GM19023 (cell line): ENCODE measurements around the gene SLC5A9.
"Not testable (repeated sequence)": the region's sequence is repeated elsewhere in the genome, so short reads cannot be mapped to it uniquely, and the experiment has no call there.

ENCODE experiments used
- ATAC-seq: cut with Tn5 transposase; IDR thresholded peaks from one replicate; pipeline ENCODE4 v1.9.1; 2021; ENCODE audit warnings: mild to moderate bottlenecking, moderate library complexity; ENCODE audit not compliant: unreplicated experiment

Gene SLC5A9

DNA sequence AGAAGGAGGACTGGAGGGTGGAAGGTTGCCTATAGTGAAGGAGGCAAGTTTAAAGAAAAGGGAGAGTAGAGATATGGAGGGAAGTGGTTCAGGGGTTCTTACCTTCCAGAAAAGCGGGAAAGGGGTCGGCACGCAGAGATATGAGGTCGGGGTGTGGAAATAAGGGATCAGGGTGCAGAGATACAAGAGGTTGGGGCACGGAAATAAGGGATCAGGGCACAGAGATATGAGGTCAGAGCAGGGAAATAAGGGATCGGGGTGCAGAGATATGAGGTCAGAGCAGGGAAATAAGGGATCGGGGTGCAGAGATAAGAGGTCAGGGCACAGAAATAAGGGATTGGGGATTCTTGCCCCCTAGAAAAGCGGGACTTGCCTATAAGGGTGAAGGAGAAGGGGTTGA is 9.1 kb upstream of the SLC5A9 start:
- ATAC-seq, result not testable (repeated sequence)

DNA sequence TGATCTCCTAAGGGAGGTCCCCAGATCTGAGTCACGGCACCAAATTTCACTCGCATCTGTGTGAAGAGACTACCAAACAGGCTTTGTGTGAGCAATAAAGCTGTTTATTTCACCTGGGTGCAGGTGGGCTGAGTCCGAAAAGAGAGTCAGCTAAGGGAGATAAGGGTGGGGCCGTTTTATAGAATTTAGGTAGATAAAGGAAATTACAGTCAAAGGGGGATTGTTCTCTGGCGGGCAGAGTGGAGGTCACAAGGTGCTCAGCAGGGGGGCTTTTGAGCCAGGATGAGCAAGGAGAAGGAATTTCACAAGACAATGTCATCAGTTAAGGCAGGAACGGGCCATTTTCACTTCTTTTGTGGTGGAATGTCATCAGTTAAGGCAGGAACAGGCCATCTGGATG is 8.2 kb upstream of the SLC5A9 start:
- ATAC-seq, result not testable (repeated sequence)

DNA sequence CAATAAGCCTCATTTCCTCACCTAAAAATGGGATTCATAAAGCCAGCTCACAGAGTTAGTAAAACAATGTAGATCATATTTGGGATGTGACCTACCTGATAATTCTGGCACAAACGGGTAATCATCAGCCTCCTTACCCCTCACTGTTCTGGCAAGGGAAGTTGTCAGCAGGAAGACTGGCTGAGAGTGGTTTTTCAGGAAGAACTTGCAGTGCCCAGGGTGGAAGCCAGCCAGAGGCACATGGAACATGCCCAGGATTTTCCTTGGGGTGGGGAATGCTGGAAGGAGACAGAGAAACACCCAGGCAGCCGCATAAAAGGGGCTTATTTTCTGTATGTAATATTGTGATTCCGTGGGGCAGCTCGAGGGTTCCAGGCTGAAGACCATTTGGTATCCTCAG is 7.7 kb upstream of the SLC5A9 start:
- ATAC-seq, result no peak

DNA sequence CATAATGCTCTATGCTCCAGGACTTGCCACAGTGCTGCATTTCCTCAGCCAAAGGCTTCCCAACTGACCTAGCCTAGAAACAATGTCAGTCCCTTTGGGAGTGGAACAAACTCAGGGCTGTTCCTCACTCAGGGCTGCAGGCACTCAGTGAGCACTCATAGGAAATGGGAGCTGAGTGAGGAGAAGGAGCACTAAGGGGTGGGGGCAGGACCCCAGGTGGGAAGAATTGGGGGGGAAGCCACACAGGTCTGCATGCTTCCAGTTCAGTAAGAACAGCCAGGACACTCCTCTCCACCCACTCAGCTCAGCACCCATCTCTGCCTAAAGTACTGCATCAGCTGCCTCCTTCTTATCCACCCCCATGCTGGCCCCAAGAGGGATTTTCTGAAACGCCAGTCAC is 7.3 kb upstream of the SLC5A9 start:
- ATAC-seq, result no peak

DNA sequence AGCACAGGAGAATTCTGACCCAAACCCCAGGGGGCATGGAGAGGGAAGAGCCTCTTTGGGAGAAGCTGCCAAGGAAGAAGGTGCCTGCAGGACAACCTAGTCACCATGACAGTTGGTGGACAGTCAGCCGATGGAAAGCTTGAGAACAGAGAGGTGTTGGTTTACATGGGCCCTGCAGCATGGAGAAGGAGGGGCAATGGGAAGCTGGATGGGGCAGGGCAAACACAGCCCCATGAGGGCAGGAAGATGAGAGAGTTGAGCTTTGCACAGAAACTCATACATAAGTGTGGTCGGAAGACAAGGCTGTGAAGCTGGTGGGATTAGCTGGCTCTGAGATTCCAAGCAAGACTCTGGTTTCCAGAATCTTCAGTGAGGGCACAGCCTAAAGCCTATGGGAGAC is 6.6 kb upstream of the SLC5A9 start:
- no peak for ATAC-seq

DNA sequence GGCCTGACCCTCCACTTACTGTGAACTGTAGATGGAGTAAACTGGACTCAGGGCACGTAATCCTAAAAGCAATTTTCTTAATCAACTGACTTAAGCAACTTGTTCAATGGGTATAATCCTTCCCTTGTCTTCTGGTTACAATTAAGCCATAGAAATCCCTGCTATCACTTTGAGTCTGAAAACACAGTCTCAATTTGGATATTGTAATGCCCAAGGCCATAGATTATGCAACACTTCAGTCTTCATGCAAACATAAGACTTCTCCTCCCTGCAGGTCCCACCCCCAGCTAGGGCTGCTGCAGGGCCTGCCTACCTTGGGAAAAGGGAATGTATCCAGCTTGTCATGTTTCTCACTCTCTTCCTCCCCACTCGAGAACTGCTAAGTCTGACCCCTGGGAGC is 6.2 kb upstream of the SLC5A9 start:
- ATAC-seq, result no peak

DNA sequence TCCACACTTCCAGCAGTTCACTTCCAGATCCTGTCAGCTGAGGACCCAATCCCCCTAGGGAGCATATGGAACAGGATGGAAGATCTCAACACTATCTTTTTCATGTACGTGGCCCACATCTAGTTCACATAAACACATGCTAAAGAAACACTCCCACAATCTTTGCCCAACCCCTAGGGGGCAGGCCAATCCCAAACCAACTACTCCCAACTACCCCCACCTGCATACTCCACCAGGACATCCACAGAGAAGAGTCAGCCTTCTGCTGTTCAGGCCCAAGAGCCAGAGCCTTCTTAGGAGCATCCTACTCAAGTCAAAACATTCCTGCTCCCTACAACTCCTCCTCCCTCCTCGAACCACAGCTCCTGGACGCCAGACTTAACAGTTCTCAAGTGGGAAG is 5.6 kb upstream of the SLC5A9 start:
- ATAC-seq, result no peak

DNA sequence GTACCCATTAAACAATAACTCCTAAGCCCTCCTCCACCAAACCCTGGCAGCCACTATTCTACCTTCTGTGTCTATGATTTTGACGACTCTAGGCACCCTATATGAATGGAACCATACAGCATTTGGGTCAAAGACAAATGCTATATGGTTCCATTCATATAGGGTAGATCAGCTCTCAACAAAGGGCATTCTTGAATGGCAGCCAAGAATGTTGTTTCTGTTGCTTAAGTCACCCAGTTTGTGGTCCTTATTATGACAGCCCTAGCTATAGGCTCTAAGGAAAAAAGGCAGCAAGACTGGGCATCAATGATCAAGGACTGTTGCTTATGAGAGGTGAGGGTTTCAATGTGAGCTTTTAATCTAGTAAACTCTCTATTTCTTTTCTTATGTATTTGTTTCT is 4.7 kb upstream of the SLC5A9 start:
- ATAC-seq, result no peak

DNA sequence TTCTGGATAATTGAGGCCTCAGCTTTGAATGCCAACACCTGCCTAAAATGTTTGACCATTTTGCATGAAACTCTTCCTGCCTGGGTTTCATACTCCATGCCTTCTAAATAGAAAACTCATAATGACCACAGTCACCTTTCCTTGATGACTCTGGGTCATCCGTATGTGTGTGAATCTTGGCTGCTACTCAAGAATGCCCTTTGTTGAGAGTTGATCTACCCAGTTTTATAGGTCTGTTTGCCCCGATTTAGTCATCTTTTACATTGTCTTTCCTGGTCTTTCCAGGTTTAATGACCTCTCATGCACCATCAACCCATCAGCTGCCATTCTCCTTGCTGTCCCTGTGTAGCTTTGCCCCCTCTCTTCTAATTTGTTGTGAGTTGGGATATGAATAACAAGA is 2.7 kb upstream of the SLC5A9 start:
- ATAC-seq, result no peak

DNA sequence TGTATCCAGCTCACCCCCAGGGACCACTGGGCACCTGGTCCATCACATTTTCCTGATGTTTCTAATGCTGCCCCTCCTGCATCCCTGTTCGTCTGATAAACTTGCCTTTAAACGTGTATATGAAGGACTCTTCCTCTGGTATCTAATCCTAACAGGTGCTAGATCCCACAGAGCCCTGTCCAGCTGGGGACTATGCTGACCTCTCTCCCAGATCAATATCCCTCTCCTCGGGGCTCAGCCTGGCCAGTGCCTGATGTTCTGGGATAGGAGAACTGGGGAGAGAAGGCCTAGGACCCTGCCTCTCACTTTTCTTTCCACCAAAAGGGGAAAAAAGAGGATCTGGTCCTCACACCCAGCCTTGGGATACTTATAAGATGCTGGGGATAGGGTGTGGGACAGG is 1.4 kb upstream of the SLC5A9 start:
- no peak for ATAC-seq

DNA sequence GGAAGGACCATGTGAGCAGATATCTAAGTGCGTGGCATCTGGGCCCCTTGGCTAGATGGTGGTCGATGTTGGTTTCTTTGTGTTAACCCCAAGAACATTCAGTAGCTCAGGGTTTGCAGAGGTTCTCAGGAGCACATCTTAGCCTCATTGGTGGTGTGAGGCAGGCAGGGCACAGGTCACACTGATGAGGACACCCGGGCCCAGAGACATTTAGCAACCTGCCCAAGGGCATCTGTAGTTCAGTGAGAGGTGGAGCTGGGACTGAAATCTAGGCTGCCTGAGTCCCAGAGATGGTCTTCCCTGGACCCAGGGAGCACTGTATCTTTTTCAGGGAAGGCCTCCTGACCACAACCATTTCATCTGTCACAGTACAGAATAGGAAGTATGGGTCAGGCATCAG is 859 bp upstream of the SLC5A9 start:
- no peak for ATAC-seq

DNA sequence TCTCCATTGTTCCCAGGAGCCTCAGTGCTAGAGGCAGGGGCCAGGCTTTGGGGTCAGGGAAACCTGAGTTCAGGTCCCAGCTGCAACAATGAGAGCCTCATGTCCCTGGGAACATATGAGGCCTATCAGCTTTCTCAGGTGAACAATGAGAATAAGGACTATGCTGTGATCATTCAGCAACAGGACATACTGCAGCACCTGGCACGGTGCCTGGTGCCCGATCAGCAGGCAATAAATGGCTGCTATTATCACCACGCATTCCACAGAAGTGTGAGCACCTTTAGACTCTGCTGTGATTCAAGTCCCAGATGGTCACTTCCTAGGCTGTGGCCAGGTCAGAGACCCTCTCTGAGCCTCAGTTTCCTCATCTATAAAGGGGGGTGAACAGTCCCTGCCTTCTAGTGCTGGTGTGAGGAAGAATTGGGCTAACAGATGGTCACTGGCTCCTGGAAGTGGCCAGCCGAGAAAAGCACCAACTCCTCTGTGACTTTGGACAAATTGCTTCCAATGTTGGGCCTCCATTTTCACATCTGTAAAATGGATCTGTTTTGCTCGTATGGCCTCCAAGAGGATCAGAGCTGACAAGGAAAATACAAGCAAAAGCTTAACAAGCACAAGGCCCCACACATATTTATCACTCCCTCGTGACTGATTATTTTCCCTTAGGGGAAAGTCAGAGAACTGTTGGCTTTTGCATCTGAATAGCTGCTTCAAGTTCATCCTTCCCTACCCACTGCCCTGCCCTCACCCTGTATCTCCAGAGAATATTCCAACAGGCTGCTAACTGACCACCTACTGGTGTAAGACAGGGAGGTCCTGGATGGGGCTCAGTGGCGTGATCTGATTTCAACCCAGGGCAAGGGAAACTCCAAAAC is 1.1 kb downstream of the SLC5A9 start:
- no peak for ATAC-seq

DNA sequence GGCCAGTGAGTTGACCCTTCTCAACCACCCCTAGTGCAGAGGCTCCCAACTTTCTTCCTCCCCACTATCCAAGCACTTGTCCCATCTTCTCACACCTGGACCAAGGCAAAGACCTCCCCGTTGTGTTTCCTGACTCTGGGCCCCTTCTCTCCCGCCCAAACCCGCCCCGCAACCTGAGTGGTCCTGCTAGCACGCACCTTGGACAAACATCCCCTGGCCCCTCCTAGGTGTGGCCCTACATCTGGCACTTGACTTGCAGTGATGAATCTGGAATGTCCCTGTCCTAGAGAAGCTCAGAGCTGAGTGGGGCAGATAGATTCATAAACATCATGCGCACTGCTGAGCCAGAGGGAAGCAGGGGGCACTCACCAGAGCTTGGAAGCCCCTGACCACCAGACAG is 2.3 kb downstream of the SLC5A9 start:
- no peak for ATAC-seq

DNA sequence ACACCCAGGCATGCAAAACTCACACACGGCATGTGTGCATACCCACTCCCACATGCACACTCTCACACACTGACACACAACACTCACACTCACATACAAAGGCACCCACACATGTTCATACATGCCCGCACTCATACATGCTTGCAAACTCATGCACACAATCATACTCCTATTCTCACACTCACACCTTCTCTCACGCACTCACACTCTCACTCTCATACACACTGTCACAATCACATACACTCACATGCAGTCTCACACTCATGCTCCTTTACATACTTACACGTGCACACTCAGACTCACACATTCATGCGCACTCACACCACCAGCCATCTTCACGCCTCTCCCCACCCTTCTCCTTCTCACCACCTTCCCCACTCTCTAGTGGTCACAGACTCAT is 3.1 kb downstream of the SLC5A9 start:
- no peak for ATAC-seq

DNA sequence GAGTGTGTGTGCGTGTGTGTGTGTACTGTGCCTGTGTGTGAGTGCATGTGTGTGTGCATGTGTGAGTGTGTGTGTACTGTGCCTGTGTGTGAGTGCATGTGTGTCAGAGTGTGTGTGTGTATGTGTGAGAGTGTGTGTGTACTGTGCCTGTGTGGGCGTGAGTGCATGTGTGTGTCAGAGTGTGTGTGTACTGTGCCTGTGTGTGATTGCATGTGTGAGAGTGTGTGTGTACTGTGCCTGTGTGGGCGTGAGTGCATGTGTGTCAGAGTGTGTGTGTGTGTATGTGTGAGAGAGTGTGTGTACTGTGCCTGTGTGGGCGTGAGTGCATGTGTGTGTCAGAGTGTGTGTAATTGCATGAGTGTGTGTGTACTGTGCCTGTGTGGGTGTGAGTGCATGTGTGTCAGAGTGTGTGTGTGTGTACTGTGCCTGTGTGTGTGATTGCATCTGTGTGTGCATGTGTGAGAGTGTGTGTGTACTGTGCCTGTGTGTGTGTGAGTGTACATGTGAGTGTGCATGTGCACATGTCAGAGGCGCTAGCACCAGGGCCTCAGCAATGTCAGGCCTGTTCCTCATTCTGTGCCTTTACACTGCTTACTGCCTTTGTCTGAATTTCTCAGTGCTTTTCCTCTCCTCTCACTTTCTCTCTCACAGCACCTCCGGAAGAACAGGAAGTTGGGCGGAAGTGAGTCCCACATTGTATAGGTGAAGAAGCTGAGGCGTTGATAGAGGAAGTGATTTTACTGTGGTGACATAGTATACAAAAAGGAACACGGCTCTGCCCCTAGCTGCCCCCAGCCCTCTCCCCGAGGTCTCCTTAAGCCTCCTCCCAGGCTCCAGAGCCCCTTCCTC is 4.9 kb downstream of the SLC5A9 start:
- ATAC-seq, result no peak

DNA sequence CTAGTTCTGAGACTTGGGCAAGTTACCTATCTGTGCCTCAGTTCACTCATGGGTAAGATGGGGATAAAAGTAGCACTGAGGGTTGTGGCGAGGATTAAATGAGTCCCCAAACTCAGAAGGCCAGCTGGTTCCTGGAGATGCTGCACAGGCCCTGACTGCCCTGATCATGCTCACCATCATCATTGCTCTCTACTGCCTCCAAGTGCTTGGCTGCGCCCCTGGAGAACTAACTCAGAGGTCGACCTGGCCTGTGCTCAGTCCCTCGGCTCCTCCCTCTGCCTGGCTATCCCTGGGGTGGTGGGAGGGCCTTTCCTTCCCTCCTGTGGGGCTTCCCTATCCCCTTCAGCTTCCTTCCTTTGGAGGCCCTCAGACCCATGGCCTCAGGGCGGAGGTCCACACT is 5.6 kb downstream of the SLC5A9 start:
- ATAC-seq, result no peak

DNA sequence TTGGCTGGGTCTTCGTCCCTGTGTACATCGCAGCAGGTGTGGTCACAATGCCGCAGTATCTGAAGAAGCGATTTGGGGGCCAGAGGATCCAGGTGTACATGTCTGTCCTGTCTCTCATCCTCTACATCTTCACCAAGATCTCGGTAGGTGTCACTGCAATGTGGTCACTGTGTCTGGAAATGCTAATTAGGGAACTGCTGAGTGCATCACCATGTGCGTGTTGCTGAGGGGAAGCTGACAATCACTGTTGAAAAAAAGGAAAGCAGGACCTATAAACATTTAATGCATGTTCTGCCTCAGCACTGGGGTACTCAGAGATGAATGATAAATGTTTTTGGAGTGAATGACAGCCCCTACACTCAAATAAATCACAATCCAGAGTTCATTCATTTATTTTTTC is 6.8 kb downstream of the SLC5A9 start:
- ATAC-seq, result no peak

DNA sequence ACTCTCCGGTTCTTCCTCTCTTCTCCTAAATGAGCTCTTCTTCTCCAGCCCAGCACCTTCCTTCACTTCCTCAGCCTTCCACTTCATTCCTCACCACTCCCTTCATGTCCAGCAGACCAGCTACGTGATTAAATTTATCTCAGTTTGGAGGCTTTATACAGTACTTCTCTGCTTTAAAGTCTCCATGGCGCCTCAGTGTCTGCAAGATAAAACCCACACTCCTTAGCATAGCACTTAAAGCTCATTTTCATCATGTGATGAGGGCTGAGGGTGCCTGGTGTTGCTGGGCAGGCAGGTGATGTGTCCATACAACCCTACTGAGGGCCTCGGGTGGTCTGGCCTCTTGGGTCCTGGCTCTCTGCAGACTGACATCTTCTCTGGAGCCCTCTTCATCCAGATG is 7.7 kb downstream of the SLC5A9 start:
- no peak for ATAC-seq

DNA sequence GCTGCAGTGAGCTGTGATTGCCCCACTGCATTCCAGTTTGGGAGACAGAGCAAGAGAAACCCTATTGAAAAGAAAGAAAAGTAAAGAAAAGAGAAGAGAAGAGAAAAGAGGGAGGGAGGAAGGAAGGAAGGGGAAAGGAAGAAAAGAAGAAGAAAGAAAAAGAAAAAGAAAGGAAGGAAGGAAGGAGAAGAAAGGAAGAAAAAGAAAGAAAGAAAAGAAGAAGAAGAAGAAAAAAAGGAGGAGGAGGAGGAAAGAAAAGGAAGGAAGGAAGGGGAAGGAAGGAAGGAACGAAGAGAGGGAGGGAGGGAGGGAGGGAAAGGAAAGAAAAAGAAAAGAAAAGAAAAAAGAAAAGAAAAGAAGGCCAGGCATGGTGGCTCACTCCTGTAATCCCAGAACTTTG is 10.2 kb downstream of the SLC5A9 start:
- ATAC-seq, result no peak

DNA sequence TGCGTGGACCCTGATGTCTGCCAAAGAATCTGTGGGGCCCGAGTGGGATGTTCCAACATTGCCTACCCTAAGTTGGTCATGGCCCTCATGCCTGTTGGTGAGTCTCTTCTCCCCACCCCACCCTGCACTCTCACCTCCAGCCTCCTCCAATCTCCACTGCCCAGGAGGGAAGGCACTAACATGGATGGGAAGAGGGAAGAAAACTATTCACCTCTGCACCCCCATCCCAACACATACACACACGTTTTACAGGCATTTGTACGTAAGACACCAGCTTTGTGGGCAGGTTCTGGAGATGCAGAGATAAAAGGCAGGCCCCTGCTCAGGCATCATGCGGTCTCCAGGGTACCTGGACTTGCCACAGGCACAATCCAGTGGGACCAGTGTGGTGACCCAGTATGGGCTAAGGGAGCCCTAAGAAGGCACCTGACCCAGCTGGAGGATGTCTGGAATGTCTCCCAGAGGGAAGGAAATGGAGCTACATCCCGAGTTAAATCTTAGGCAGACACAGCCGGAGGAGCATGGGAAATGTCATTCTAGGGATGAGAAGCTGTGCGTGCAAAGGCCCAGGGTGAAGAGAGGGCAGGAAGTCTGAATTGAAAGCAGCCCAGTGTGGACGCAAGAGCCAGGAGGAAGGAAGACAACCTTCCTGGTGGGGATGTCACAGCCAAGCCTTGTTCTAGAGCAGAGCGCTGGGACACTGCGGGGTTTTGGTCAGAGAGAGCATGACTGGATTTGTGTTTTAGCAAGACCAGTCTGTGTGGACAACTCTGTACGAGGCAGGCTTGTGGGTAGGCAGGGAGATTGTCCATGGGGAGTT is 11.4 kb downstream of the SLC5A9 start:
- no peak for ATAC-seq

DNA sequence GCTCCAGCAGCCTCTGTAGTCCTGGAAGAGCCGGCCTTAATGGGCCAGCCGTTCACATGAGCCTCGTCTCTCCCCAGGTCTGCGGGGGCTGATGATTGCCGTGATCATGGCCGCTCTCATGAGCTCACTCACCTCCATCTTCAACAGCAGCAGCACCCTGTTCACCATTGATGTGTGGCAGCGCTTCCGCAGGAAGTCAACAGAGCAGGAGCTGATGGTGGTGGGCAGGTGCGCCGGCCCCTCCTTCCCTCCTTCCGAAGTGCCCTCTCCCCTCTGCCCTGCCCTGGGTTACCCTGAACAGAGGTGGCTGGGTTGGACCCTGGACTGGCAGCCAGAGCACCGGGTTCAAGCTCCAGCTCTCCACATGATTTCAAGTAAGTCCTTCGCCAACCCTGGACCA is 13.1 kb downstream of the SLC5A9 start:
- ATAC-seq, result no peak
